Measurements from ENCODE around the gene DDR1.
"Not testable (repeated sequence)": the region's sequence is repeated elsewhere in the genome, so short reads cannot be mapped to it uniquely, and the experiment has no call there.

The DDR1 gene

DNA sequence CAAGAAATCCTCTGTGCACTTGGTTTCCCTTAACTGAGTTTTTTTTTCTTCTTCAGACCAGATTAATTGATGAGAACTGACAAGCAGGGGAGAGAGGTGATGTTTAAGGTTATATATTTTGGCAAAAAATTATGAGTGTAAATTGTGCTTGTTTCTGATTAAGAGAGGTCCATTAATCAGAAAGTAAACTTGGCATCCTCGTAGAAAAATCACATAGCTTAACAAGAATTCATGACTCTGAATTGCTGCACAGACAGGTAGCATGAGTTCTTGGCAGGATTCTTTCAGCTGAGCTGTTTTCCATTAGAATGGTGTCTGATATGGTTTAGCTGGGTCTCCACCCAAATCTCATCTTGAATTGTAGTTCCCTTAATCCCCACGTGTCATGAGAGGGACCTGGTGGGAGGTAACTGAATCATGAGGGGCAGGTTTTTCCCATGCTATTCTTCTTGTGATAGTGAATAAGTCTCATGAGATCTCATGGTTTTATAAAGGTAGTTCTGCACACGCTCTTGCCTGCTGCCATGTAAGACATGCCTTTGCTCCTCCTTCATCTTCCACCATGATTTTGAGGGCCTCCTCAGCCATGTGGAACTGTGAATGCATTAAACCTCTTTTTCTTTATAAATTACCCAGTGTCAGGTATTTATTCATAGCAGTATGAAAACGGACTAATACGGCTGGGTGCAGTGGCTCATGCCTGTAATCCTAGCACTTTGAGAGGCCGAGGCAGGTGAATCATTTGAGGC lies 34.2 kb upstream of the DDR1 start:
- in situ Hi-C loops (cut with MboI; ENCODE audit: low sequenced_read_pairs) = loop anchor here (25.0 kb wide), 1 partner anchor 237 kb away; no protein-coding TSS in a partner anchor

DNA sequence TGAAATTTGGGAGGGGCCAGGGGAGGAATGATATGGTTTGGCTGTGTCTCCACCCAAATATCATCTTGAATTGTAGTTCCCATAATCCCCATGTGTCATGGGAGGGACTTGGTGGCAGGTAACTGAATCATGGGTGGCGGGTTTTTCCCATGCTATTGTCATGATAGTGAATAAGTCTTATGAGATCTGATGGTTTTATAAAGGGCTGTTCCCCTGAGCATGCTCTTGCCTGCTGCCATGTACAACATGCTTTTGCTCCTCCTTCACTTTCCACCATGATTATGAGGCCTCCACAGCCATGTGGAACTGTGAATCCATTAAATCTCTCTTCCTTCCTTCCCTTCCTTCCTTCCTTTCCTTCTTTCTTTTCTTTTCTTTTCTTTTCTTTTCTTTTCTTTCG lies 31.9 kb upstream of the DDR1 start:
- in situ Hi-C loops (cut with MboI; ENCODE audit: low sequenced_read_pairs) = not testable (repeated sequence)

DNA sequence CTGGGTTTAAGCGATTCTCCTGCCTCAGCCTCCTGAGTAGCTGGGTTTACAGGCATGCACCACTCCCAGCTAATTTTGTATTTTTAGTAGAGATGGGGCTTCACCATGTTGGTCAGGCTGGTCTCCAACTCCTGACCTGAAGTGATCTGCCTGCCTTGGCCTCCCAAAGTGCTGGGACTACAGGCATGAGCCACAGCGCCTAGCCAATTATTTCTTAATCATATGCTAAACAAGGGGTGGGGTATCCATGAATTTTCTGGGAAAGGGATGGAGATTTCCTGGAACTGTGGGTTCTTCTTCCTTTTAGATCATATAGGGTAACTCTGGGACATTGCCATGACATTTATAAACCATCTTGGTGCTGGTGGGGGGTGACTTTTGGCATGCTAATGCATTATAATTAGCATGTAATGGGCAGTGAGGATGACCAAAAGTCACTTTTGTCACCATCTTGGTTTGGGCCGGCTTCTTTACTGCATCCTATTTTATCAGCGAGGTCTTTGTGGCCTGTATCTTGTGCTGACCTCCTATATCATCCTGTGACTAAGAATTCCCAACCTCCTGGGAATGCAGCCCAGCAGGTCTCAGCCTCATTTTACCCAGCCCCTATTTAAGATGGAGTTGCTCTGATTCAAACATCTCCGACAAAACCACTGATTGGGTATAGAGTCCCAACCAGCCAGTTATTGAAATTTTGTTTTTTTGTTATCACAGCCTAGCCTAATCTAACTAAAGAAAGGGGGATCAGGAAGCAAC lies 29.9 kb upstream of the DDR1 start:
- in situ Hi-C loops (cut with MboI; ENCODE audit: low sequenced_read_pairs) = no loop called here

DNA sequence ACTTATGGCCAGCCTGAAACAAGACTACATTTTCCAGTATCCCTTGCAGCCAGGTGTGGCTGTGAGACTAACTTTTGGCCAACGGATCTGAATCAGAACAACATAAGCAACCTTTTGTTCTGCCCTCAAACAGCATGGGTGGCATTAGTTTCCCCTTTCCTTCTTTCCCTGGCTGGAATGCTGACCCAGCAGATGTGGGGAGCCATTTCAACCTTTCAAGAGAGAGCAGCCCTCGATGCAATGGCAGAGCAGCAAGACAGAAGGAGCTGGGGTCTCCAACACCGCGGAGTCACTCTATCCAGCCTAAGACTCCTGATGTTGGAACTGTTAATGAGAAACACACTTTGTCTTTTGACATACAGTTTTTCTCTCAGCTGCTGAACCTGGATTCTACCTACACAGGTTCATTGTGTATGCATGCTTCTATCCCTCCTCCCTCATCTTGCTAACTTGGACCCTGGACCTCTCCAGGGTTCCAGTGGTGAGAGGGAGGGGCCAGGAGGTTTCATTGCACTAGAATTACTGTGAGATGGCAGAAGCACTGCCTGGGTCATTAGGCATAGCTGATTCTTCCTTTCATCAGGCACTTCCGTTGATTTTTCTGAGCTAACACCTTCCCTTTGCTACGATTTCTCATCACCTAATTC lies 28.8 kb upstream of the DDR1 start:
- in situ Hi-C loops (cut with MboI; ENCODE audit: low sequenced_read_pairs) = no loop called here

DNA sequence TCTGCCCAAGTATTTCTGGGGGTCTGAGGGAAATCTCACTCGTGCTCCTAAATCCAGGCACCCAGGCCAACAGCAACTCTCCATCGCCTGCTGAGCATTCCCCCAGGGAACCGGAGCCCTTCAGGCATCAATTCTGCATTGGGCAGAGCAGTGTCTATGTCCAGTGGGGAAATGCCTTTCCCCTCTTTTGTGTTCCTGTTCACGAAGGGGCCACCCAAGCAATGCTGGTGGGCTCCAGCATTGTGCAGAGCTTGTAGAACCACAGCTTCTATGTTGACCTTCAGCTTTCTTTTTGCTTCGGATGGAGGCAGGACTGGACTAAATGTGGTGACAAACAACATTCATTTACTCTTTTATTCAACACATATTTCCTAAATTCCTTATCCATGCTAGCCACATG lies 27.2 kb upstream of the DDR1 start:
- in situ Hi-C loops (cut with MboI; ENCODE audit: low sequenced_read_pairs) = no loop called here

DNA sequence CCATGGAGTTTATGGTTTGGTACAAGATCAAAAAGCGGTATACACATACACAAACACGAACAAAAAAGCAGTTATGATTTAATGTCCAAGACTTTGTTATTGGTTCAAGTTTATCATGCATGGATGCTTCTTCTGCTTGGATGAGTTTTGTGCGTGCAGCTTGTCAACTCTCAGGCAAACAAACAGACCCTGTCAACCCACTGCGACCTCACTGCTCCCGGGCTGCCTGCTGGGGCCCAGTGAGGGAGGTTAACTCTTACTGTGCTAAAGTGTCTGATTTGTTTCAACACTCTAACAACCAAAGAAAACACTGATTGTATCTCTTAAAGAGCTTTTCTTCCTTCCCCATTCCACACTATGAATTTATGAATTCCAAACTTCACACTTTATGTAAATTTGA lies 26.8 kb upstream of the DDR1 start:
- in situ Hi-C loops (cut with MboI; ENCODE audit: low sequenced_read_pairs) = no loop called here

DNA sequence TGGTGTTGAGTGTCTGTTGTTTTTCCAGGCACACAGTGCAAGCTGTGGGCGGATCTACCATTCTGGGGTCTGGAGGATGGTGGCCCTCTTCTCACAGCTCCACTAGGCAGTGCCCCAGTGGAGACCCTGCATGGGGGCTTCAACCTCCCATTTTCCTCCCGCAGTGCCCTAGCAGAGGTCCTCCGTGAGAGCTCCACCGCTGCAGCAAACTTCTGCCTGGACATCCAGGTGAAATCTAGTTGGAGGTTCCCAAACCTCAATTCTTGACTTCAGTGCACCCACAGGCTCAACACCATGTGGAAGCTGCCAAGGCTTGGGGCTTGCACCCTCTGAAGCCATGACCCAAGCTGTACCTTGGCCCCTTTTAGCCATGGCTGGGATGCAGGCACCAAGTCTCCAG lies 24.6 kb upstream of the DDR1 start:
- in situ Hi-C loops (cut with MboI; ENCODE audit: low sequenced_read_pairs) = not testable (repeated sequence)

DNA sequence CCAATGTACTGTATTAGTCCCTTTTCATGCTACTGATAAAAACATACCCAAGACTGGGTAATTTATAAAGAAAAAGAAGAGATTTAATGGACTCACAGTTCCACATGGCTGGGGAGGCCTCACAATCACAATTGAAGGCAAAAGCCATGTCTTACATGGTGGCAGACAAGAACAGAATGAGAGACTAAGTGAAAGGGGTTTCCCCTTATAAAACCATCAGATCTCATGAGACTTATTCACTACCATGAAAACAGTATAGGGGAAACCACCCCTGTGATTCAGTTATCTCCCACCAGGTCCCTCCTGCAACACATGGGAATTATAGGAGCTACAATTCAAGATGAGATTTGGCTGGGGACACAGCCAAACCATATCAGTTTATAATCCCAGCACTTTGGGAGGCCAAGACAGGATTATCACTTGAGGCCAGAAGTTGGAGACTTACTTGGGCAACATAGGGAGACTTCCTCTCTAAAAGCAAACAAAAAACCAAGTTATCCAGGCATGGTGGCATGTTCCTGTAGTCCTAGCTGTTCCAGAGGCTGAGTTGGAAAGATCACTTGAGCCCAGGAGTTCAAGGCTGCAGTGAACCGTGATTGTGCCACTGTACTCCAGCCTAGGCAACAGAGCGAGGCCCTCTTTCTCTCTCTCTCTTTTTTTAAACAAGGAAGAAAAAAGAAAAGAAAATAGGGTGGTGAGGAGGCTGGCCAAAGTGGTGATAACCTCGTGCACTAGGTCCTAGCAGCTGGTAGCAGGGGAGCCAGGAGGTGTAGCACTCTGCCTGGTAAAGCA lies 22.9 kb upstream of the DDR1 start:
- in situ Hi-C loops (cut with MboI; ENCODE audit: low sequenced_read_pairs) = no loop called here

DNA sequence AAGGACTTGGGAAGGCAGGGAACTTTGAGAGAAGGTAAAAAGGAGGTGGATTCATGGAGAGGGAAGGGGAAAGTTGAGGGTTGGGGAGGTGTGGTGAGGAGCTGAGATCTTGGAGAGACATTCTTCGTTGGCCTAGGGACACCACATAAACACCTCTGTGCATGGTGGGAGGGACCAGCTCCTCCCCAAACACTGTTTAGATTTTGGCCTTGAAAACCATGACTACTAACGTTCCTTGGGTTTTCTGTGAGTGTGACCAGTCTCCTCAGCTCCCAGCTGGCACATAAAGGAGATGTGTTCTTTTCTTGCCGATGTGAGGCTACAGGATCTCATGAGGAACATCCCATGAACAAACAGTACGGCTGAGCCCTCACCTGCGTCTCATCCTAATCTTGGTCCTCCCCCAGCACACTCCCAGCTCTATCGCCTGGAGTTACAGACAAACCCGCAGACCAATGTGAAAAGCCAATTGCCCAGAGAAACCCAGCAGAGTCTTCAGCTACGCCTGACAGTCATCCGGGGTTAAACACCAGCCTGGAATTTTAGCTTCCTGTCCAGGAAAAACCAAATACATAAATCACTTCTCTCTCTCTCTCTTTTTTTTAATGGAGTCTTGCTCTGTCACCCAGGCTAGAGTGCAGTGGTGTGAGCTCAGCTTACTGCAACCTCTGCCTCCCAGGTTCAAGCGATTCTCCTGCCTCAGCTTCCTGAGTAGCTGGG lies 22.0 kb upstream of the DDR1 start:
- in situ Hi-C loops (cut with MboI; ENCODE audit: low sequenced_read_pairs) = no loop called here

DNA sequence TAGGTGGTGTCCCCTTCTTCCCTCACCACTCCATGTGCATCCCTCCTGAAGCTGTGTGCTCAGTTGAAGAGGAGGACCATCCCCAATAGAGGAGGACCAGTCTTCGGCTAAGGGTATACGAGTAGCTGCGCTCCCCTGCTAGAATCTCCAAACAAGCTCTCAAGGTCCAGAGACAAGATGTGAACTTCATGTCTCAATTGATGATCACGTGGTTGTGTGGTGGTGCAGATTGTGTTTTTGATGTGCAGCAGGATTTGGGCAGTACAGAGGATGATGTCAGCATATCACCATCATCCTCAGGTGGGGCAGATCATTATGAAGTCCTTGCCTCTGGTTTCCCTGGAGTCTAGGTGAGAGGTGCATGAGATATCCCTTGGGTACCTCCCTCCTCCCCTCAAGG lies 20.0 kb upstream of the DDR1 start:
- in situ Hi-C loops (cut with MboI; ENCODE audit: low sequenced_read_pairs) = no loop called here

DNA sequence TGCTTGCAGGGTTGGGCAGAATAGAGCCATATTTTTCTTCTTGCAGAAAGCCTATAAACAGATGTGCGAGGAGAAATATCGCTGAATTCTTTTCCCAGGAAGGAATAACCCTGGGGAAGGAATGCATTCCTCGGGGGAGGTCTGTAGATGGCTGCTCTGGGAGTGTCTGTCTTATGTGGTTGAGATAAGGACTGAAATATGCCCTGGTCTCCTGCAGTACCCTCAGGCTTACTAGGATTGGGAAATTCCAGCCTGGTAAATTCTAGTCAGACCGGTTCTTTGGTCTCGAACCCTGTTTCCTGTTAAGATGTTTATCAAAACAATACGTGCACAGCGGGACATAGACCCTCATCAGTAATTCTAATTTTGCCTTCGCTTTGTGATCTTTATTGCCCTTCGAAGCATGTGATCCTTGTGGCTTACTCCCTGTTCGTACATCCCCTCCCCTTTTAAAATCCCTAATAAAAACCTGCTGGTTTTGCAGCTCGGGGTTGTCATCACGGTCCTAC lies 15.0 kb upstream of the DDR1 start:
- in situ Hi-C loops (cut with MboI; ENCODE audit: low sequenced_read_pairs) = not testable (repeated sequence)

DNA sequence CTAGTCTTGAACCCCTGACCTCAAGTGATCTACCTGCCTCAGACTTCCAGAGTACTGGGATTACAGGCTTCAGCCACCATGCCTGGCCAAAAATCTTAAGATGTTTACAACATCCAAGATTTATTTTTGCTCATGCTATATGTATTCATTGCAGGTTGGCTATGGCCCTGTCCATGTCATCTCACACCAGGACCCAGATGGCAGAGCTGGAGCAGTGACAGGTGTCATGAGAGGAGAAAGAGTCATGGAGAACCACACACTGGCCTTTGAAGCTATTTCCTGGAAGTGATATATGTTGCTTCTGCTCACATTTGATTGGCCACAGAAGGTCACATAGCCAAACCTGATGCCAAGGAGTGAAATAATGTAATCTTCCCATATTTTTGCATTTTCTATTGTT lies 13.8 kb upstream of the DDR1 start:
- in situ Hi-C loops (cut with MboI; ENCODE audit: low sequenced_read_pairs) = loop anchor here (10.0 kb wide), 1 partner anchor 136 kb away; no protein-coding TSS in a partner anchor

DNA sequence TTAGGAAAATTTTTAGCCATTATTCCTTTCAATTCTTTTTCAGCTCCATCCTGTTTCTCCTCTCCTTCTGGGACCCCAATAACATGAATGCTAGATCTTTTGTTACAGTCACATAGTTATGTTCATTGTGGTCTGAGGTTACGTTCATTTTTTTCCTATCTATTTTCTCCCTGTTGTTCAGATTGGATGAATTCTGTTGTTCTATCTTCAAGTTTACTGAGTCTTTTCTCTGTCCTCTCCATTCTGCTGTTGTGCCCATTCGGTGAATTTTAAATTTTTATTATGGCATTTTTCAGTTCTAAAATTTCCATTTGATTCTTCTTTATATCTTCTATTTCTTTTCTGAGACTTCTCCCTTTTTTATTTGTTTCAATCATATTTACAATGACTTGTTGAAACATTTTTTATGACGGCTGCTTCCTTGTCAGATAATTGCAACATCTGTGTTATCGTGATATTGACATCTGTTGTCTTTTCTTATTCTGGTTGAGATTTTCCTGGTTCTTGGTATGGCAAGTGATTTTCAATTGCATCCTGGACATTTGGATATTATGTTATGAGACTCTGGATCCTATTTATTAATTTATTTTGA lies 12.6 kb upstream of the DDR1 start:
- in situ Hi-C loops (cut with MboI; ENCODE audit: low sequenced_read_pairs) = loop anchor here (10.0 kb wide), 1 partner anchor 137 kb away; no protein-coding TSS in a partner anchor

DNA sequence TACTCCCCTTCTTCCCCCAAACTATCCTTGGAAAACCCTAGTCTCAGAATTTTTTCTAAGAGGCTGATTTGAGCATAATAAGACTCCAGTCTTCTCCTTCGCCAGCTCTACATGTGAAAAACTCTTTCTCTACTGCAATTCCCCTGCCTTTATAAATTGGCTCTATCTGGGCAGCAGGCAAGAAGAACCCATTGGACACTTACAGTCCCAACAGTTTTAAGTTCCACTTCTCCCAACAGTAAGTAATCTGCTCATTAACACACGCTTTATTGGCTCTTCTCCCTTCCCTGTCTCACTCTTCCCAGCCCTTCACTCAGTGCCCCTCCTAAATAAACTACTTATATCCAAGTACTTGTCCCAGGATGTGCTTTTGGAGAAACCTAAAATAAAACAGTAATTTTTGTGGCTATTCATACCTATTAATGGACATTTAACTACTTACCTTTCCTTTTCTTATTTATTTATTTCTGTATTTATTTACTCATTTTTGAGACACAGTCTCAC lies 11.1 kb upstream of the DDR1 start:
- in situ Hi-C loops (cut with MboI; ENCODE audit: low sequenced_read_pairs) = loop anchor here (10.0 kb wide), 1 partner anchor 138 kb away; no protein-coding TSS in a partner anchor

DNA sequence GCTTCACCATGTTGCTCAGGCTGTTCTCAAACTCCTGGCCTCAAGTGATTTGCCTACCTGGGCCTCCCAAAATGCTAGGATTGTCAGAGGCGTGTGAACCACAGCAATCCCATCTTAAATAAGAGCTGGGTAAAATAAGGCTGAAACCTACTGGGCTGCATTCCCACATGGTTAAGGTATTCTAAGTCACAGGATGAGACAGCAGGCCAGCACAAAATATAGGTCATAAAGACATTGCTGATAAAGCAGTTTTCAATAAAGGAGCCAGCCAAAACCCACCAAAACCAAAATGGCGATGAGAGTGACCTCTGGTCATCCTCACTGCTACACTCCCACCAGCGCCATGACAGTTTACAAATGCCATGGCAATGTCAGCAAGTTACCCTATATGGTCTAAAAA lies 10.5 kb upstream of the DDR1 start:
- in situ Hi-C loops (cut with MboI; ENCODE audit: low sequenced_read_pairs) = loop anchor here (10.0 kb wide), 1 partner anchor 139 kb away; no protein-coding TSS in a partner anchor

DNA sequence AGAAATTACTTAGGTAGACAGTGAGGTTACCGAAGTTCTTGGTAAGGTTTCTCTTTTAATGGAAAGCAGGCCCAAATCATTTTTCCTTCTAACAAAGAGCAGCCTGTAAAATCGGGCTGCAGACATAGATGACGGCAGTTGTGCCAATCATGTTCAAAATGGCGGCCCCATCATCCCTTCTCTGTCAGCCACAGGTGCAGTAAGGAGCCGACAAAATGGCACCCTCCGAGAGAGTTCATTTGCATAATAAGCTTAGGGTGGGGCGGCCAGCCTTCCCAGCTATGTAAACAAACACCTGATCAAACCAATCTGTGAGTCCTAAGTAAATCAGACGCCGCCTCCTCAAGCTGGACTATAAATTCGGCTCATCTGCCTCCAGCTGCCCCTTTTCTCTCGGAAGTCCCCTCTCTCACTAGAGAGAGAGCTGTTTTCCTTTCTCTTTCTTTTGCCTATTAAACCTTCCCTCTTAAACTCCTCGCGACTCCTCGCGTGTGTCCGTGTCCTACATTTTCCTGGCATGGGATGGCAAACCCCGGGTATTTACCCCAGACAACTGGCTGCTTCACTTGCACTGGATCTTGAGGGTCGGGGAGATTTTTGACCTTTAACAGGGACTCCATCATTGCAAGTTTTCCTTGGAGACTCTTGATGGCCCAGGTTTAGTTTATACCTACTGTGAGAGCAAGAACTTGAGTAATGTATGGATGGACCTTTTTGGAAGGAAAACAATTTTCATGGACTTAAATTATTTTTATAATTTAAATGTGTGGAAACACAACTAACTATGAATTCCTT lies 8.9 kb upstream of the DDR1 start:
- in situ Hi-C loops (cut with MboI; ENCODE audit: low sequenced_read_pairs) = loop anchor here (10.0 kb wide), 1 partner anchor 141 kb away; no protein-coding TSS in a partner anchor

DNA sequence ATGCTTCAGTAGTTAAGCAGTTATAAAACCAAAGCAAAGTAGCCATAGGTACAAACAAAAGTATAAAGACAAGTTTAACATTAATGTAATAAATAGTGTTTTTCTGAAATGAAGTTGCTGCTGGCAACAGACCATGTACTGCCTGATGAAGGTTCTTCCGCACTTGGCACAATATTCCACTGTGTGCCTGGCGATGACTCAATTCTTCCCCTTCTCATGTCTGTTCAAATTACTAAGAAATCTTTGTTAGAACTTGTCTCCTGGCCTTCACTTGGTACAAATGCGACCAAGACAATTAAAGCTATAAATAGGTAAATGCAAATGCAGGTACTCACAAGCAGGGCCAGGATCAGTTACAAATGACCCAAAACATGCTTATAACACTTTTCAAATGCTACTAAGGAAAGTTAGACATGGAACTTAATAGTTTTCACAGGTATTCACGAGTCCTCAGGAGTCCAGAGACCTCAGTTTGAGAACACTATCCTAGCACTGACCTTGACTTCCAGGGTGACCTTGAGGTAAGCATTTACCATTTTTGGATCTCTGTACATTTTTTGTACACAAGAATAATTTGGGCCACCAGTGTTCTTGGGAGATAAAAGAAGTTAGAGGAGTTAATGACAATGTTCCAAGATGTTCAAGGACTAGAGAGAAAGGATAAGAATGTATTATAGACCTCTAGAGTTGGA lies 8.1 kb upstream of the DDR1 start:
- in situ Hi-C loops (cut with MboI; ENCODE audit: low sequenced_read_pairs) = loop anchor here (10.0 kb wide), 1 partner anchor 141 kb away; no protein-coding TSS in a partner anchor
